HEK293 (cell line): ENCODE results near the gene NANOGP8.

Experiments used
- MYNN ChIP-seq: fragments of 450-650 bp; formaldehyde crosslinking; IDR thresholded peaks from 2 replicates; pipeline ENCODE4 v1.5.1; 2016; ENCODE audit warnings: missing biosample characterization, missing genetic modification characterization, borderline replicate concordance
- ZNF19 ChIP-seq: fragments of 450-650 bp; formaldehyde crosslinking; IDR thresholded peaks from 2 replicates; pipeline ENCODE4; 2016; ENCODE audit warnings: missing biosample characterization, missing genetic modification characterization, low read depth
- ZNF354C ChIP-seq: fragments of 450-650 bp; formaldehyde crosslinking; IDR thresholded peaks from 2 replicates; pipeline ENCODE4 v1.5.1; 2016; ENCODE audit warnings: missing biosample characterization, missing genetic modification characterization, low read depth, borderline replicate concordance
- ZNF777 ChIP-seq: fragments of 450-650 bp; formaldehyde crosslinking; IDR thresholded peaks from 2 replicates; pipeline ENCODE4 v1.5.1; 2017; ENCODE audit warnings: missing biosample characterization, missing genetic modification characterization, borderline replicate concordance
- TF ChIP-seq, protein P1 (sequence below): fragments of 450-650 bp; formaldehyde crosslinking; IDR thresholded peaks from 2 replicates; pipeline ENCODE4 v1.5.1; 2016; ENCODE audit warnings: missing biosample characterization, missing genetic modification characterization

DNA sequence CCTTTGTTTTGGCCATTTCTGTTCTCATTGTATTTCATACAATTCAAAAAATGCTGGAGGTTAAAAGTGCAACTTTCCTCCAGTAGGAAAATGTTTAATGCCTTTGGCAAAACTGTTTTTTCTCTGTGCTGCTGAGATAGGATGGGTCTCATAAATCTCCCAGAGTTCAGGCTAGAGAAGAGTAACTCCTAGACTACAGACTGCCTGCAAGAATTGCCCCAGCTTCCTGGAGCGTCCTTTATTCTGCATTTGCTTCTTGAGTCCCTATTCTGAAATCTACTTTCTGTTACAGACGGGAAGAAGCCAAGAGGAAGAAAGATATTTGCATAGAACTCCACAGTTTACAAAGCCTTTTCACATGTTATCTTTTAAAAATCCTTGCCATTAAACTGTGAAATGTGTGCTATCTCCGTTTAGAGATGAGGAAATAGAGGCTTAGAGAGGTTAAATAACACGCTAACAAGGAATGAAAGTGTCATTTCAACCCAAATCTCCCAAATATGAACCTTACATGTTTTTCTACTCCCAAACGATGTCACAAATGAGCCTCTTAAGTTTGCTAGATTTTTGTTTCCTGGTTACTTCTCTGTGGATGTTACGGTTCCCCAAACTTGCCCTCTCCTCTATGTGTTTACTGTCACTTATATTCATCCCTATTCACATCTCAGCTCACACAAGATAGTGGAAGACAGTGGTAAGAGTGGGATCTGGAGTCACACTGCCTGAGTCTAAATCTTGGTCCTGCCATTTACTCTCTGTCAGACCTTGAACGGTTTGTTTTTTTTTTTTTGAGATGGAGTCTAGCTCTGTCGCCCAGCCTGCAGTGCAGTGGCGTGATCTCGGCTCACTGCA is 17.4 kb downstream of the NANOGP8 start:
- TF ChIP-seq ZNF354C (tag by site-specific recombination) (no peak), ZNF19 (tag by site-specific recombination) (no peak), MYNN (no peak), ZNF777 (no peak)
- TF ChIP-seq, protein P1, sequence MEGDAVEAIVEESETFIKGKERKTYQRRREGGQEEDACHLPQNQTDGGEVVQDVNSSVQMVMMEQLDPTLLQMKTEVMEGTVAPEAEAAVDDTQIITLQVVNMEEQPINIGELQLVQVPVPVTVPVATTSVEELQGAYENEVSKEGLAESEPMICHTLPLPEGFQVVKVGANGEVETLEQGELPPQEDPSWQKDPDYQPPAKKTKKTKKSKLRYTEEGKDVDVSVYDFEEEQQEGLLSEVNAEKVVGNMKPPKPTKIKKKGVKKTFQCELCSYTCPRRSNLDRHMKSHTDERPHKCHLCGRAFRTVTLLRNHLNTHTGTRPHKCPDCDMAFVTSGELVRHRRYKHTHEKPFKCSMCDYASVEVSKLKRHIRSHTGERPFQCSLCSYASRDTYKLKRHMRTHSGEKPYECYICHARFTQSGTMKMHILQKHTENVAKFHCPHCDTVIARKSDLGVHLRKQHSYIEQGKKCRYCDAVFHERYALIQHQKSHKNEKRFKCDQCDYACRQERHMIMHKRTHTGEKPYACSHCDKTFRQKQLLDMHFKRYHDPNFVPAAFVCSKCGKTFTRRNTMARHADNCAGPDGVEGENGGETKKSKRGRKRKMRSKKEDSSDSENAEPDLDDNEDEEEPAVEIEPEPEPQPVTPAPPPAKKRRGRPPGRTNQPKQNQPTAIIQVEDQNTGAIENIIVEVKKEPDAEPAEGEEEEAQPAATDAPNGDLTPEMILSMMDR (tag by site-specific recombination): no peak
